ENCODE measurements around the gene SORCS1. TPM values are rescaled to one million over a fixed set of nuclear protein-coding genes. Genes with fewer than 3 reads are reported as not detected.

The SORCS1 gene
- total RNA-seq, 1 experiment from 2014 or later, result not detected

- no peak for TF ChIP-seq CTCF (IDR thresholded peaks at IDR 0.05 in 2 of 3, conservative IDR thresholded peaks at IDR 0.05 in 1 of 3; ENCODE audit: borderline replicate concordance in 1 of 3, insufficient read depth in 1 of 3, low read depth in 2 of 3, low read length in 2 of 3)
Measured at GRCh38 chr10:106991091-106991490, 173.4 kb downstream of the SORCS1 start (continued).

- H3K4me3 ChIP-seq (replicated peaks in 1 of 2; ENCODE audit: low read depth in 1 of 2, low read length in 2 of 2), result no peak overlapping the region
- ChIA-PET RAD21 (ENCODE audit: low non-redundant PET in 1 of 2, low total read pairs in 2 of 2, uncharacterized antibody in 2 of 2, unreplicated experiment in 2 of 2) (no interaction called here), CTCF (no interaction called here)
Measured at GRCh38 chr10:106987362-106987761, 177.1 kb downstream of the SORCS1 start.

More at GRCh38 chr10:106987362-106987761, 177.1 kb downstream of the SORCS1 start:
- intact Hi-C loops (cut with micrococcal nuclease), result no loop called here
- Histone ChIP-seq H3K79me2 (ENCODE audit: insufficient read depth, low read length) (no peaks in the 10 kb centered on the region), H3K4me1 (ENCODE audit: control insufficient read depth in 1 of 2, insufficient read depth in 2 of 2, low read length in 2 of 2) (no peaks in the 10 kb centered on the region), H3K36me3 (ENCODE audit: control insufficient read depth in 1 of 2, insufficient read depth in 2 of 2, low read length in 2 of 2) (no peaks in the 10 kb centered on the region), H3K9me3 (ENCODE audit: control insufficient read depth in 1 of 2, insufficient read depth in 1 of 2, low read depth in 1 of 2, low read length in 2 of 2) (peaks cover 16 to 25% of the 10 kb centered on the region in 2 experiments; a peak in 2 of 4 replicates), H3K27me3 (ENCODE audit: insufficient read depth, low read length) (no peaks in the 10 kb centered on the region), H3K27ac (ENCODE audit: low read depth, low read length) (no peak overlapping the region), H4K20me1 (ENCODE audit: insufficient read depth) (no peaks in the 10 kb centered on the region), H3K9me2 (ENCODE audit: insufficient read depth) (no peaks in the 10 kb centered on the region), H2AFZ (ENCODE audit: low read depth, low read length, poor library complexity, severe bottlenecking) (no peak overlapping the region), H3K4me2 (ENCODE audit: low read length) (no peak overlapping the region), H3K9ac (ENCODE audit: low read length) (no peak overlapping the region)
- DNase-seq (ENCODE audit: low read depth, low spot score), result no peak
- no peak for TF ChIP-seq EZH2 (IDR thresholded peaks at IDR 0.05)
- no peak for TF ChIP-seq ATF3 (IDR thresholded peaks at IDR 0.05)
- no peak for TF ChIP-seq CBX3 (IDR thresholded peaks at IDR 0.05; ENCODE audit: low read depth)
- TF ChIP-seq, protein P1, sequence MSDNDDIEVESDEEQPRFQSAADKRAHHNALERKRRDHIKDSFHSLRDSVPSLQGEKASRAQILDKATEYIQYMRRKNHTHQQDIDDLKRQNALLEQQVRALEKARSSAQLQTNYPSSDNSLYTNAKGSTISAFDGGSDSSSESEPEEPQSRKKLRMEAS (IDR thresholded peaks at IDR 0.05), result no peak
- TF ChIP-seq, protein P2, sequence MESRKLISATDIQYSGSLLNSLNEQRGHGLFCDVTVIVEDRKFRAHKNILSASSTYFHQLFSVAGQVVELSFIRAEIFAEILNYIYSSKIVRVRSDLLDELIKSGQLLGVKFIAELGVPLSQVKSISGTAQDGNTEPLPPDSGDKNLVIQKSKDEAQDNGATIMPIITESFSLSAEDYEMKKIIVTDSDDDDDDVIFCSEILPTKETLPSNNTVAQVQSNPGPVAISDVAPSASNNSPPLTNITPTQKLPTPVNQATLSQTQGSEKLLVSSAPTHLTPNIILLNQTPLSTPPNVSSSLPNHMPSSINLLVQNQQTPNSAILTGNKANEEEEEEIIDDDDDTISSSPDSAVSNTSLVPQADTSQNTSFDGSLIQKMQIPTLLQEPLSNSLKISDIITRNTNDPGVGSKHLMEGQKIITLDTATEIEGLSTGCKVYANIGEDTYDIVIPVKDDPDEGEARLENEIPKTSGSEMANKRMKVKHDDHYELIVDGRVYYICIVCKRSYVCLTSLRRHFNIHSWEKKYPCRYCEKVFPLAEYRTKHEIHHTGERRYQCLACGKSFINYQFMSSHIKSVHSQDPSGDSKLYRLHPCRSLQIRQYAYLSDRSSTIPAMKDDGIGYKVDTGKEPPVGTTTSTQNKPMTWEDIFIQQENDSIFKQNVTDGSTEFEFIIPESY (IDR thresholded peaks at IDR 0.05; ENCODE audit: extremely low read depth, insufficient replicate concordance, low read length), result no peak
- TF ChIP-seq EGR1 (IDR thresholded peaks at IDR 0.05; ENCODE audit: low read depth), result no peak
- TF ChIP-seq SRF (IDR thresholded peaks at IDR 0.05; ENCODE audit: low read depth), result no peak
- TF ChIP-seq POLR2AphosphoS5 (IDR thresholded peaks at IDR 0.05; ENCODE audit: low read depth, low read length), result no peak
- no peak for TF ChIP-seq CEBPB (IDR thresholded peaks at IDR 0.05; ENCODE audit: low read depth)
- no peak for TF ChIP-seq ZFX (IDR thresholded peaks at IDR 0.05)
- TF ChIP-seq ELF1 (IDR thresholded peaks at IDR 0.05; ENCODE audit: borderline replicate concordance, low read depth), result no peak
- no peak for TF ChIP-seq POLR2A (IDR thresholded peaks at IDR 0.05; ENCODE audit: borderline replicate concordance, extremely low read depth, insufficient read depth, insufficient read length)
- no peak for TF ChIP-seq FOSL1 (IDR thresholded peaks at IDR 0.05; ENCODE audit: low read depth)
- no peak for TF ChIP-seq REST (IDR thresholded peaks at IDR 0.05; ENCODE audit: low read depth)
- no peak for TF ChIP-seq YY1 (IDR thresholded peaks at IDR 0.05; ENCODE audit: extremely low read depth, insufficient replicate concordance, low read depth, low read length)
- no peak for TF ChIP-seq RAD21 (IDR thresholded peaks at IDR 0.05; ENCODE audit: low read depth)
- no TSS peak for BruUV-seq (replicated peaks)
- POLR2A ChIA-PET, result no interaction called here
- no peak for ATAC-seq

Measured in HCT116 (cell line).